Glutamatergic neuron (in vitro differentiated cells): Measurements from ENCODE around the gene HEXD. TPM values are rescaled to one million over a fixed set of nuclear protein-coding genes. Genes with fewer than 3 reads are reported as not detected.

ENCODE experiments used
- DNase-seq: peaks from one replicate; pipeline ENCODE4 v3.0.0; 2022
- H3K27ac Mint-ChIP-seq: one replicate; pipeline ENCODE4 v1.8.0; 2020; ENCODE audit warnings: mild to moderate bottlenecking, mixed read lengths, inconsistent platforms; ENCODE audit not compliant: unreplicated experiment
- H3K27me3 Mint-ChIP-seq: one replicate; pipeline ENCODE4 v1.8.0; 2020; ENCODE audit warnings: mild to moderate bottlenecking, moderate library complexity, mixed read lengths, inconsistent platforms; ENCODE audit not compliant: unreplicated experiment
- H3K36me3 Mint-ChIP-seq: one replicate; pipeline ENCODE4 v1.8.0; 2020; ENCODE audit warnings: mild to moderate bottlenecking, mixed read lengths, inconsistent platforms; ENCODE audit not compliant: unreplicated experiment
- H3K4me1 Mint-ChIP-seq: one replicate; pipeline ENCODE4 v1.8.0; 2020; ENCODE audit warnings: mild to moderate bottlenecking, low read depth, mixed read lengths, inconsistent platforms; ENCODE audit not compliant: unreplicated experiment
- H3K4me3 Mint-ChIP-seq: one replicate; pipeline ENCODE4 v1.8.0; 2020; ENCODE audit warnings: mild to moderate bottlenecking, mixed read lengths, inconsistent platforms; ENCODE audit not compliant: unreplicated experiment
- H3K9me3 Mint-ChIP-seq: one replicate; pipeline ENCODE4 v1.8.0; 2020; ENCODE audit warnings: mild to moderate bottlenecking, moderate library complexity, mixed read lengths, inconsistent platforms; ENCODE audit not compliant: unreplicated experiment
- total RNA-seq: library from RNA; stranded (reverse); fragmentation: NEBNext Ultra II Directional; extraction: Animal tissue kit (Norgen Biotek cat#: 25700); gene quantifications from one replicate; pipeline ENCODE4 v1.2.1, GENCODE V29; 2021; ENCODE audit not compliant: unreplicated experiment
- TF ChIP-seq, protein P1 (sequence below): fragments of 200-600 bp; sonication (generic); IDR thresholded peaks from one replicate; pipeline ENCODE4 v1.5.0; 2021; ENCODE audit not compliant: partially characterized antibody, unreplicated experiment

HEXD gene
- total RNA-seq, 1 donor from 2014 or later, result 58.7 TPM

DNA sequence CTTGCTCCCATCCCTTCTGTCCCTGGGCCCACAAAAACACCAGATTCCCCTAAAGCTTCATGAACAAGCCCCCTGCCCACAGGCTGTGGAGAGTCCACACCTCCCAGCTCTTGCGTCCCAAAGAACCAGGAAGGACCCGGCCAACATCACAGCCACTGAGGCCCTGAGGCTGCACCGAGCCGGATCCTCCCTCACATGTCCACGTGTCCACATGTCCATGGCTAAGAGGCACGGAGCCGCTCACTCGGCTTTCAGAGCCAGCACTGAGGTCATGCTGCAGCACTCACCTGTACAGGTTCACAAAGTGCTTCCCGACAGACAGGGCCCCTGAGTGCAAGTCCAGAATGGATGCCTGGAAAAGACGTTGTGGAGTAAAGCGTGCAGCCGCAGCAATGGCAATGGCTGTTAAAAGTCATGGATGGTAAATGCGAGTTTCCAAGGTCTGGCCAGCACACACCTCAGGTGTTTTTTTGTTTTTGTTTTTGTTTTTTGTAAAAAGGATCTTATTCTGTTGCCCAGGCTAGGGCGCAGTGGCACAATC is 11.9 kb upstream of the HEXD start:
- no peak for DNase-seq
- H3K27ac Mint-ChIP-seq, result no peak overlapping the region
- no peaks in the 10 kb centered on the region for H3K36me3 Mint-ChIP-seq
- TF ChIP-seq, protein P1, sequence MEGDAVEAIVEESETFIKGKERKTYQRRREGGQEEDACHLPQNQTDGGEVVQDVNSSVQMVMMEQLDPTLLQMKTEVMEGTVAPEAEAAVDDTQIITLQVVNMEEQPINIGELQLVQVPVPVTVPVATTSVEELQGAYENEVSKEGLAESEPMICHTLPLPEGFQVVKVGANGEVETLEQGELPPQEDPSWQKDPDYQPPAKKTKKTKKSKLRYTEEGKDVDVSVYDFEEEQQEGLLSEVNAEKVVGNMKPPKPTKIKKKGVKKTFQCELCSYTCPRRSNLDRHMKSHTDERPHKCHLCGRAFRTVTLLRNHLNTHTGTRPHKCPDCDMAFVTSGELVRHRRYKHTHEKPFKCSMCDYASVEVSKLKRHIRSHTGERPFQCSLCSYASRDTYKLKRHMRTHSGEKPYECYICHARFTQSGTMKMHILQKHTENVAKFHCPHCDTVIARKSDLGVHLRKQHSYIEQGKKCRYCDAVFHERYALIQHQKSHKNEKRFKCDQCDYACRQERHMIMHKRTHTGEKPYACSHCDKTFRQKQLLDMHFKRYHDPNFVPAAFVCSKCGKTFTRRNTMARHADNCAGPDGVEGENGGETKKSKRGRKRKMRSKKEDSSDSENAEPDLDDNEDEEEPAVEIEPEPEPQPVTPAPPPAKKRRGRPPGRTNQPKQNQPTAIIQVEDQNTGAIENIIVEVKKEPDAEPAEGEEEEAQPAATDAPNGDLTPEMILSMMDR, result no peak
- peaks cover 1% of the 10 kb centered on the region for H3K27me3 Mint-ChIP-seq
- no peak overlapping the region for H3K4me3 Mint-ChIP-seq
- H3K9me3 Mint-ChIP-seq, result no peaks in the 10 kb centered on the region
- H3K4me1 Mint-ChIP-seq, result peaks cover 8% of the 10 kb centered on the region

DNA sequence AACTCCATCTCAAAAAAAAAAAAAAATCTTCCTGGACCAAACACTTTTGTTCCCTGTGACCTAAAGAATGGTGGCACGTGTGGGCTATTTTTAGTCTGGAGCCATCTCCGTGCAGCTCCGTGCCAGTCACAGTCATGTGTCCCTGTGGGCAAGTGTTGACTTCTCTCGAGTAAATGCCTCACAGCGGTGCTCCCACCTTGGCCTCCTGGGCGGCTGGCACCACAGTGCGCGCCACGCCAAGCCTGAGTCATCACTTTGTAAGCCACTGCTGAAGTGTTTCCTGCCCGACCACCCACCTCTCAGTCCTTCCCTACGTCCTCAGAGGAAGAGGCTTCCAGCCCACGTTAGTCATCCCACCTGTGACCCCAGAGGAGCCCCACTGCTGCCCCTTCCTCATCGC is 10.9 kb upstream of the HEXD start:
- no peaks in the 10 kb centered on the region for H3K36me3 Mint-ChIP-seq
- DNase-seq, result no peak
- H3K27me3 Mint-ChIP-seq, result peaks cover 1% of the 10 kb centered on the region
- no peaks in the 10 kb centered on the region for H3K9me3 Mint-ChIP-seq
- TF ChIP-seq, protein P1, result no peak
- H3K4me1 Mint-ChIP-seq, result peaks cover 8% of the 10 kb centered on the region
- H3K4me3 Mint-ChIP-seq, result no peak overlapping the region
- no peak overlapping the region for H3K27ac Mint-ChIP-seq

DNA sequence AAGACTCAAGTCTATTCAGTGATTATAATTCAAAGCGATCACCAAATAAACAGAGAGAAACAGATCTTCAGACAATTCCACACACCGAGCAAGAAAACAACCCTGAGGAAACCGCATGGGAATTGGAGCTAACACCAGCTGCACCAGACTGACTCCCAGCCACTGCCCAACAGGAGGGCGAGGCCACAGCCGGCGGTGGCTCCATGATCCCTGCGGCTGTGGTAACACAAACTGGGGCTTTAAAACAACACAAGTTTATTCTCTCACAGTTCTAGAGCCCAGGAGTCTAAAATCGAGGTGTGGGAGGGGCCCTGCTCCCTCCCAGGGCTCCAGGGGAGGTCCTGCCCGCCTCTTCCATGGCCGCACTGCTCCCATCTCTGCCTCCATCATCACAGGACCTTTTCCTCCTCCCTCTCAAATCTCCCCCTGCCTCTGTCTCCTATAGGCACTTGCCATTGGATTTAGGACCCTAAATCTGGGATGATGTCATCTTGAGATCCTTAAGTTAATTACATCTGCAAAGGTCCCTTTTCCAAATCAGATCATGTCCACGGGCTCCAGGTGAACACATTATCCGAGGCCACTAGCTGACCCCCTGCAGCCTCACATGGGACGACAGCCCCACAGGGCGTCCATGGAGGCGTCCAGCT is 9.7 kb upstream of the HEXD start:
- TF ChIP-seq, protein P1, result no peak
- Mint-ChIP-seq H3K4me3 (no peak overlapping the region), H3K4me1 (peaks cover 10% of the 10 kb centered on the region), H3K27me3 (peaks cover 1% of the 10 kb centered on the region), H3K36me3 (no peaks in the 10 kb centered on the region), H3K27ac (peak overlapping the region; percentile 17), H3K9me3 (no peaks in the 10 kb centered on the region)
- no peak for DNase-seq

DNA sequence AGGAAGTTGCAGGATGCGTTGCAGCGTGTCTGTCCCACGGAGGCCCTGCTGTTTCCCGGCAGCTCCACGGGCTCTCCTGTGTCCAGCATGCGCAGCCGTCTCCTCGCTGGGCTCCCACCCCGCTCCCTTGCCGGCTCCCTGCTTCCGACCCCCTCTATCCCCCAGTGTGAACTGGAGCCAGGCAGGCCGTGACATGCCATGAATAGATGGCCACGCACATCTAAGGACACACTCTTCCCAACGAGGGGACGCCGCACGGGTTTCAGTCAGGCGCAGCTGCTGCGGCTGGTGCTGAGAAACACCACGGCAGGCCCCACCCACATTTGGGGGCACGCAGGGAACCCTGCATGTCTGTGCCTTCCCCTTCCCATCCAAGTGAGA is 9.2 kb upstream of the HEXD start:
- H3K9me3 Mint-ChIP-seq, result no peaks in the 10 kb centered on the region
- peaks cover 10% of the 10 kb centered on the region for H3K4me1 Mint-ChIP-seq
- TF ChIP-seq, protein P1, result no peak
- H3K27me3 Mint-ChIP-seq, result peaks cover 1% of the 10 kb centered on the region
- no peak for DNase-seq
- no peaks in the 10 kb centered on the region for H3K36me3 Mint-ChIP-seq
- H3K4me3 Mint-ChIP-seq, result no peak overlapping the region
- no peak overlapping the region for H3K27ac Mint-ChIP-seq

- TF ChIP-seq, protein P1, result no peak
- no peak overlapping the region for H3K4me3 Mint-ChIP-seq
- H3K27me3 Mint-ChIP-seq, result peaks cover 1% of the 10 kb centered on the region
- H3K4me1 Mint-ChIP-seq, result peaks cover 14% of the 10 kb centered on the region
- no peaks in the 10 kb centered on the region for H3K9me3 Mint-ChIP-seq
- H3K27ac Mint-ChIP-seq, result no peak overlapping the region
- DNase-seq, result no peak
- H3K36me3 Mint-ChIP-seq, result no peaks in the 10 kb centered on the region
Measured at GRCh38 chr17:82410014-82410716, 8.0 kb upstream of the HEXD start.
